ENCODE data around the gene MAL.

The MAL gene

GRCh38 chr2:95004287-95004686 lies 21.2 kb upstream of the MAL start:
- TF ChIP-seq REST (IDR thresholded peaks at IDR 0.05; ENCODE audit: insufficient read depth in 1 of 2, low read depth in 2 of 2, low read length in 2 of 2) (no peak), SIN3A (IDR thresholded peaks at IDR 0.05; ENCODE audit: borderline replicate concordance, insufficient read depth, low read length) (no peak), TAF1 (IDR thresholded peaks at IDR 0.05; ENCODE audit: borderline replicate concordance, insufficient read depth, low read length) (no peak), POLR2AphosphoS5 (IDR thresholded peaks at IDR 0.05; ENCODE audit: low read depth, low read length) (no peak), FOXP2 (optimal IDR thresholded peaks at IDR 0.05; ENCODE audit: borderline replicate concordance, extremely low read depth, extremely low read length, insufficient read depth) (no peak)

- TF ChIP-seq TAF1 (IDR thresholded peaks at IDR 0.05; ENCODE audit: borderline replicate concordance, insufficient read depth, low read length) (no peak), POLR2AphosphoS5 (IDR thresholded peaks at IDR 0.05; ENCODE audit: low read depth, low read length) (no peak), FOXP2 (optimal IDR thresholded peaks at IDR 0.05; ENCODE audit: borderline replicate concordance, extremely low read depth, extremely low read length, insufficient read depth) (no peak), SIN3A (IDR thresholded peaks at IDR 0.05; ENCODE audit: borderline replicate concordance, insufficient read depth, low read length) (no peak), REST (IDR thresholded peaks at IDR 0.05; ENCODE audit: insufficient read depth in 1 of 2, low read depth in 2 of 2, low read length in 2 of 2) (no peak)
These were observed 20.8 kb upstream of the MAL start for GRCh38 chr2:95004711-95005110.

GRCh38 chr2:95005726-95006125 lies 19.8 kb upstream of the MAL start:
- TF ChIP-seq FOXP2 (optimal IDR thresholded peaks at IDR 0.05; ENCODE audit: borderline replicate concordance, extremely low read depth, extremely low read length, insufficient read depth) (no peak), TAF1 (IDR thresholded peaks at IDR 0.05; ENCODE audit: borderline replicate concordance, insufficient read depth, low read length) (no peak), SIN3A (IDR thresholded peaks at IDR 0.05; ENCODE audit: borderline replicate concordance, insufficient read depth, low read length) (no peak), REST (IDR thresholded peaks at IDR 0.05; ENCODE audit: insufficient read depth in 1 of 2, low read depth in 2 of 2, low read length in 2 of 2) (no peak), POLR2AphosphoS5 (IDR thresholded peaks at IDR 0.05; ENCODE audit: low read depth, low read length) (no peak)

GRCh38 chr2:95006588-95006987 lies 18.9 kb upstream of the MAL start:
- TF ChIP-seq TAF1 (IDR thresholded peaks at IDR 0.05; ENCODE audit: borderline replicate concordance, insufficient read depth, low read length) = no peak
- no peak for TF ChIP-seq FOXP2 (optimal IDR thresholded peaks at IDR 0.05; ENCODE audit: borderline replicate concordance, extremely low read depth, extremely low read length, insufficient read depth)
- no peak for TF ChIP-seq SIN3A (IDR thresholded peaks at IDR 0.05; ENCODE audit: borderline replicate concordance, insufficient read depth, low read length)
- TF ChIP-seq REST (IDR thresholded peaks at IDR 0.05; ENCODE audit: insufficient read depth in 1 of 2, low read depth in 2 of 2, low read length in 2 of 2) = no peak
- no peak for TF ChIP-seq POLR2AphosphoS5 (IDR thresholded peaks at IDR 0.05; ENCODE audit: low read depth, low read length)
